Neutrophil (primary cell): ENCODE results near the gene UBA3.

Experiments
- H3K27ac ChIP-seq: fragments of 200-600 bp; sonication (generic); 2 replicates; pipeline ENCODE4 v1.5.1; 2016; ENCODE audit warnings: mild to moderate bottlenecking, moderate library complexity
- H3K27me3 ChIP-seq: fragments of 200-600 bp; sonication (generic); 2 replicates; pipeline ENCODE4 v1.6.0; 2016; ENCODE audit warnings: mild to moderate bottlenecking
- H3K36me3 ChIP-seq: fragments of 200-600 bp; sonication (generic); 2 replicates; pipeline ENCODE4 v1.5.1; 2017
- H3K4me1 ChIP-seq, 2 experiments: fragments of 200-600 bp in 1 of 2; sonication (generic) in 1 of 2; 1 replicate in 1 of 2; 2 replicates in 1 of 2; pipeline versions ENCODE4 v1.5.1 to v1.6.1; 2013 to 2016; ENCODE audit warnings: low read depth in 1 of 2, low read length in 1 of 2, mild to moderate bottlenecking in 1 of 2, moderate library complexity in 1 of 2; ENCODE audit not compliant: control insufficient read depth in 1 of 2, insufficient read depth in 1 of 2
- H3K4me3 ChIP-seq, 2 experiments: fragments of 200-600 bp in 1 of 2; sonication (generic) in 1 of 2; 1 replicate in 1 of 2; 2 replicates in 1 of 2; pipeline ENCODE4 v1.5.1; 2013 to 2016; ENCODE audit warnings: low read depth in 1 of 2, low read length in 1 of 2, mild to moderate bottlenecking in 1 of 2, moderate library complexity in 1 of 2
- H3K9me3 ChIP-seq: fragments of 200-600 bp; sonication (generic); 2 replicates; pipeline ENCODE4 v1.5.1; 2016
- CTCF ChIP-seq: fragments of 200-600 bp; sonication (generic); IDR thresholded peaks from 2 replicates; pipeline ENCODE4 v1.5.1; 2016; ENCODE audit warnings: antibody characterized with exemption

Gene UBA3

GRCh38 chr3:69094467-69095205 lies 14.5 kb upstream of the UBA3 start:
- H3K27ac ChIP-seq: peak overlapping the region; percentile 89
- peaks cover 51 to 52% of the 10 kb centered on the region in 2 experiments for H3K4me1 ChIP-seq

GRCh38 chr3:69092030-69092516 lies 11.9 kb upstream of the UBA3 start:
- Histone ChIP-seq H3K36me3 (peaks cover 4% of the 10 kb centered on the region), H3K9me3 (no peaks in the 10 kb centered on the region), H3K27me3 (no peaks in the 10 kb centered on the region), H3K4me1 (peaks cover 67 to 77% of the 10 kb centered on the region in 2 experiments), H3K27ac (peak overlapping the region; percentile 89), H3K4me3 (peak overlapping the region; percentile 31 to 46)
- no peak for TF ChIP-seq CTCF

More at GRCh38 chr3:69094467-69095205, 14.5 kb upstream of the UBA3 start:
- TF ChIP-seq CTCF: no peak
- Histone ChIP-seq H3K9me3 (no peaks in the 10 kb centered on the region), H3K36me3 (peaks cover 7% of the 10 kb centered on the region), H3K4me3 (peak overlapping the region in 1 of 2 experiments; percentile 26), H3K27me3 (no peaks in the 10 kb centered on the region)

GRCh38 chr3:69091389-69092029 lies 11.3 kb upstream of the UBA3 start:
- Histone ChIP-seq H3K27ac (peak overlapping the region; percentile 89), H3K4me3 (peak overlapping the region; percentile 31 to 46)

GRCh38 chr3:69090021-69090420 lies 9.9 kb upstream of the UBA3 start:
- Histone ChIP-seq H3K4me3 (no peak overlapping the region), H3K27me3 (no peaks in the 10 kb centered on the region), H3K36me3 (no peaks in the 10 kb centered on the region), H3K9me3 (no peaks in the 10 kb centered on the region), H3K4me1 (peaks cover 81 to 89% of the 10 kb centered on the region in 2 experiments), H3K27ac (peak overlapping the region; percentile 89)
- no peak for TF ChIP-seq CTCF

More at GRCh38 chr3:69091389-69092029, 11.3 kb upstream of the UBA3 start:
- H3K27me3 ChIP-seq: no peaks in the 10 kb centered on the region
- H3K9me3 ChIP-seq: no peaks in the 10 kb centered on the region
- H3K4me1 ChIP-seq: peaks cover 73 to 83% of the 10 kb centered on the region in 2 experiments
- peaks cover 4% of the 10 kb centered on the region for H3K36me3 ChIP-seq
- no peak for TF ChIP-seq CTCF

- H3K36me3 ChIP-seq: no peaks in the 10 kb centered on the region
- H3K27ac ChIP-seq: no peak overlapping the region
- H3K4me1 ChIP-seq: peaks cover 73 to 84% of the 10 kb centered on the region in 2 experiments
- TF ChIP-seq CTCF: no peak
- H3K9me3 ChIP-seq: no peaks in the 10 kb centered on the region
- no peak overlapping the region for H3K4me3 ChIP-seq
- no peaks in the 10 kb centered on the region for H3K27me3 ChIP-seq
These were observed 7.9 kb upstream of the UBA3 start for GRCh38 chr3:69088063-69088462.
